ENCODE measurements around the gene CYP26A1.

The CYP26A1 gene

DNA sequence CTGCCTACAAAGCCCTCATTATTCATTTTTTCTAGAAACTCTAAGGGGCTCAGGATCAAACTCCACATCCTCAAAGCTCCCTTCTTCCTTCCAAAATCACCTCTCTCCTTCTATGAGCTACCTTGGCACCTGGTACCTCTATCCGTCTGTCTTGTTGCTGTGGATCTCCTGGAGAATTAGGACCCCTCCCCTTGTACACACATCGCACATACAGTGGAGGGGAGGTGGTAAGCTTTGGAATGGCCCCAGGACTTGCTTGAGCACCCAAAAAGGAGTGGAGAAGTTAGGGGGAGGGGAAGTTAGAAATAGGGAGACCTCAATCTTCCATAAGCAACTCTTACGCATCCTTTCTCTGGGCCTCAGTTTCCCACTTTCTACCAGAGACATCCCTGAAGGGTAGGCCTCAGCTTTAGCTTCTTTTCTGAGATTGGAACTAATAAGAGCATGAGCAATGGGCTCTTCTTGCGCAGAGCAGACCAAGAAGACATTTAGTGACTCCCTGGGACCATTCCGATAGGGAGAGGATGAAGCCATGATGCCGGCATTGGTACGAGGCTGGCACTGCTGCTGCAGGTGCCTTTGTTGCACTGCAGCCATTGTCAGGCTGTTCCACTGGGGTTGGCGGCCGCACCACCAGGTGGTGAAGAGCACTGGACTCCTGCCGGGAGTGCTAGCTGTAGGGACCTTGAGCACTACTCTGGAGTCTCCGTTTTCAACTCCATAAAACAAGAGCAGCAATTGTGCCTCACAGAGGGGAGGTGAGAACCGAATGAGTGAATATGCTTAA, 8.6 kb upstream of the CYP26A1 start:
- no peak for DNase-seq

- DNase-seq, result no peak
These were observed 7.8 kb upstream of the CYP26A1 start for GRCh38 chr10:93065675-93066543.

DNA sequence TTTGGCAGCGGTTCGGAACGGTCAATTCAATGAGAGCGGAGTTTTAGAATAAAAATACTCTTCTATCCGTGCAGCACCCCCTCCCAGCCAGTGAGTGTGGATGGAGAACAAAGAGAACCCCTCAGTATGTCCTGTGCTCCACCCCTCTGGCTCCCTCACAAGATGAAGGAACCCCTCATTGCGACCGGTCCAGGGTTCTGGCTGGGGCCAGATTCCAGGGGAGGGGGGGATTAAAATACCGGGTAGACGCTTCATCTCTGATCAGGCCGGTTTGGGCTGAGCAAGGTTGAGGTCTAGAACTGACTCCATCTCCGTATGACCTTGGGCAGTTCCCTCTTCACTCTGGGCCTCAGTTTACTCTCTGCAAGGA, 7.2 kb upstream of the CYP26A1 start:
- DNase-seq, result no peak

- DNase-seq, result no peak
These were observed 6.0 kb upstream of the CYP26A1 start for GRCh38 chr10:93067443-93068365.

DNA sequence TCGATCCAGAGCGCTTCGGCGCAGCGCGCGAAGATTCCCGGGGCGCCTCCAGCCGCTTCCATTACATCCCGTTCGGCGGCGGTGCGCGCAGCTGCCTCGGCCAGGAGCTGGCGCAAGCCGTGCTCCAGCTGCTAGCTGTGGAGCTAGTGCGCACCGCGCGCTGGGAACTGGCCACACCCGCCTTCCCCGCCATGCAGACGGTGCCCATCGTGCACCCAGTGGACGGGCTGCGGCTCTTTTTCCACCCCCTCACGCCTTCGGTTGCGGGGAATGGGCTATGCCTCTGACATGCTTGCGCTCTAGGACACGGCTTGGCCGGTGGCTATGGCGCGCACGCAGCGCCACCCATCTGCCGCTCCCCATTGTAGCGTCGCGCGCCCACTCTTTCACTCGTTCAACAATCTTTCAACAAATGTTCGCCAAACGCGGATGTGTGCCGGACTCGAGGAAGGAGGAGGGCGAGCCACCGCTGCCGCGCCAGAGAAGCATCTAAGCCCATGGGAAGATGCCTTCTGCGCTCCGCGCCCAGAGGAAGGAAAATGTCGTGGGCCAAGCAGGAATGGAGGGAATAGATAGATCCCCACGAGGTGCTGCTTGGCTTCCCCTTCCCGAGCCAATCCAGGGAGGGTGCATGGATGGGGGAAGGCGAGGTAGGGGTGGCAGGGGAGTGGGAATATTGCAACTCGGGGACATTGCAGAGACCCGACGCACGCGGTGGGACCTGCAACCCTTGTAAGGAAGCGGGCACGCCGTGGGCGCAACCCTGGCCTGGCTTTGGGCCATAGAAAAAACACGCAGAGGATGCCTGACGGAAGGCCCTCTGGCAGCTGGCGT, 5.1 kb upstream of the CYP26A1 start:
- no peak for DNase-seq

DNA sequence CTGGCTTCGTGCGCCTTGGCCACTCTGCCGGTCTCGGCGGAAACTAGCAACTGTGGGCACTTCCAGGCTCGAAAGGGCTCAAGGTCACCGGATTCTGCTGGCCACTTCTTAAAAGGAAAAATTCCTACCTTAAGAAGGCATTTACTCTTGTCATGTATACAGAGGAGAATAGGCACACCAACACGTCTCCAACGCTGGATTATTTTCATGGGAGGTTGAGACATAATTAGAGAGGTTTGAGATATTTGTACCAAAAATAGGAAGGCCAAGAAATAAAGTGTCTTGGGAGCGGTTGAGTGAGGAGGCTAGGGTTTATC, 4.5 kb upstream of the CYP26A1 start:
- DNase-seq, result no peak

GRCh38 chr10:93070378-93071176, 3.1 kb upstream of the CYP26A1 start:
- DNase-seq, result no peak

- no peak for DNase-seq
These were observed 2.6 kb upstream of the CYP26A1 start for GRCh38 chr10:93071177-93071472.

DNA sequence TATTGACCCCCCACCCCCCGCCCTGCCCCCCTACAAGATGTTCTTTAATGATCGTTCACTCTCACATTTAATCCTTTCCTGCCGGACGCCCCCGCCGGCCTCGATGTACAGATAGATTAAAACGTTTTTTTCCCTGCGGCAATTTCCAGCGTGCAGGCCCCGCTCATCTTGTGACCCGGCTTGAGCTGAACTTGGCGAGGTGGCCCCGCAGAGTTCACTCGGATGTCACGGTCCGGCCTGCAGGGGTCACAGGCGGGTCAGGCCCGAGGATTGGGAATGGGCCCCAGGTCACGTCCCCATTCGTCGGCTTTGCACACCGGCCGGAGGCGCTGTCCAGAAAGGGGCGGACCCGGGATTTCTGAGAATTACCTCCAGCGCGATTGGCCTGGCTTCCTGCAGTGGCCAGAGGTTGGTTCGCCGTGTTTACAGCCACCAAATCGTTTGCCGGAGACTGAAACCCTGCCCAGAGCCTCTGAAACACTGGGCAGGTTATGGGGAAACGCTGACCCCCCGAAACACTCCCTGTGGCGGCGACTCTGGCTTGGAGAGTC, 1.9 kb upstream of the CYP26A1 start:
- DNase-seq, result no peak

DNA sequence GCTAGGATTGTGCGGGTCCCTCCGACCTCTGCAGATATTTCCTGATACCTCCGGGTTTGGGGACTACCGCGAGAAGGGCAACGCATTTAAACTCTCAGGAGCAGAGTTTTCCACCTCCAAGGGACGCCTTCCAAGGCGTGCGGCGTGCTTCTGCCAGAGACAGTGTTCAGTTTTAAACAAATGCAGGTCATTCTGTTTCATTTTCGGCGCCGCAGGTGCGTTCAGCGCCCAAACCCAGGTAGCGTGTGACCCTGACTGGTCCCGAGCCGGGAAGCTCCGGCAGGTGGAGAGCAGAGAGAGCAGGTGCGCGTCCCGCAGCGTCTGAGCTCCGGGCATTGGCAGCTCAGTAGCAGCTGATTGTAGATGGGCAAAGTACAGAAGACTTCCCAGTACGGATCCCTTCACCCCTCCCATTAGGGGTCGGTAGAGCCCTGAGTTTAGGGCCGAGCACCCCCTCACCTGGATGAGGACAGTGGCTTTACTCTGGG, 1.4 kb upstream of the CYP26A1 start:
- DNase-seq, result no peak

DNA sequence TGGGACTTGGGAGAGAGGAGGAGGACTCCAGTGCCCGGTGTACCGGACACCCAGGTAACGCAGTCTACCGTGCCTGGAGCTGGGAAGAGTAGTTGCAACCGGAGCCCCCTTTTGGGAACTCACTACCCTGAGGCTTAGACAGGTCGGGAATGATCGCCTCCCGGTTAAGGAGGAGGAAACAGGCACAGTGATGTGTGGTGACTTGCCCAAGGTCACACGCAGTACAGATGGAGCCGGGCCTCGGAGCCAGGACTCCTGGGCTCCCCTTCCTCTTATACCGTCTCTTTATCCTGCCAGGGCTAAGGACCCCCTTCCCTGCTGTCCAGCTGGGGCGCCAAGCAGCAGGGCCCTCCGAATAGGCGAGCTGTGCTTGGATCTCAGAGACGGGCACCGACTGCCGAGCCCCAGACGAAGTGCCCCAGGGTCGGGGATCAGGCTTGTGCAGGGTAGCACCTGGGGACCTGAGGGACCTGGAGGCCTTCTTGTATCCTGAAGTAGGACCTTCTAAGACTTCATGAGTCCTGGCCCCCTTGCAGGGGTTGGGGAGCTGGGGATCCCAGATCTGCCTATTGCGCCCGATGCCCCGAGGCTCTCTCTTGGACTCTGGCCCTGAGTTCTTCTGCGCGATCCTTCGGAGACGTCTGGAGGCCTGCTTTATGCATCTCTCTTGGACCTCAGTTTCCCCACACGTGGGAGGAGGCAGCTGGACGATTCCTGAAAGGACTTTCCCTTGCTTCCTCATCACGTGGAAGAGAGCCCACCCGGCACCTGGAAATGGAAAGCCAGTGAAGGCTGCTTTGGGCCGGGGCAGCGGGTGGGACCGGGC, 767 bp upstream of the CYP26A1 start:
- DNase-seq, result no peak

GRCh38 chr10:93074147-93074596, 479 bp downstream of the CYP26A1 start:
- peak in 1 of 2 experiments; percentile 11 for DNase-seq

GRCh38 chr10:93074597-93075368, 1.1 kb downstream of the CYP26A1 start:
- DNase-seq, result no peak

- no peak for DNase-seq
These were observed 1.9 kb downstream of the CYP26A1 start for GRCh38 chr10:93075369-93076221.

DNA sequence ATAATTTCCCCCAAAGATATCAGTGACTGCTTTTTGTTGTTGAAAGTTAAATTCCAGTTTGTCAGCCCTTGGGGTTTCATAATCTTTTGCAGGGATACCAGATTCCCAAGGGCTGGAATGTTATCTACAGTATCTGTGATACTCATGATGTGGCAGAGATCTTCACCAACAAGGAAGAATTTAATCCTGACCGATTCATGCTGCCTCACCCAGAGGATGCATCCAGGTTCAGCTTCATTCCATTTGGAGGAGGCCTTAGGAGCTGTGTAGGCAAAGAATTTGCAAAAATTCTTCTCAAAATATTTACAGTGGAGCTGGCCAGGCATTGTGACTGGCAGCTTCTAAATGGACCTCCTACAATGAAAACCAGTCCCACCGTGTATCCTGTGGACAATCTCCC, 3.2 kb downstream of the CYP26A1 start:
- no peak for DNase-seq

DNA sequence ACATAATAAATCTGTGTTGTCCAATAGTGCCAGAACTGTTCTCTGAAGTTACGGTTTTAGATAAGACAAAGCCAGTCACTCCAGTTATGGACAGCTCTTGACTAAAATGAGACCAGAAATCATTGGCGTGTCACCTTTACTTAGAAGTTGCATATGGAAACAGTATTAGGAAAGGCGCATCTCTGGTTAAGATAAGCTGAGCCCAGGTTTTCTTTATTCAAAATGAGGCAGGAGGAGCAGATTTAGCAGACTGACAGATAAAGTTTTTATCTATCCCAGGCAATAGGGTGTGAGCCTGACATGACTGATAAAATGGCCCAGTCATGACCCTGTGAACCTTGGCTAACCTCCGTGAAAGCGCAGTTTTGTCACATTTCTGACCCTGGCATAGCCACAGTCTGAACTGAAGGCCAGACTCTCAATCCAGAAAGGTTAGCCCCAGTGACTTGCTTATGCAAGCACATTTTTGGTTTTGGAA, 4.2 kb downstream of the CYP26A1 start:
- no peak for DNase-seq

GRCh38 chr10:93079663-93080349, 6.1 kb downstream of the CYP26A1 start:
- no peak for DNase-seq
